ENCODE data around the gene XCR1. TPM values are rescaled to one million over a fixed set of nuclear protein-coding genes. Genes with fewer than 3 reads are reported as not detected.

Gene XCR1
- total RNA-seq, 1 donor from 2014 or later: not detected

GRCh38 chr3:45984331-45985312 lies 42.7 kb downstream of the XCR1 start:
- DNase-seq (ENCODE audit: low read depth): no peak
- H3K4me3 ChIP-seq (ENCODE audit: low read depth, low read length): no peak overlapping the region
- TF ChIP-seq CTCF (conservative IDR thresholded peaks at IDR 0.05; ENCODE audit: low read depth, low read length): no peak

- no peak for TF ChIP-seq CTCF (conservative IDR thresholded peaks at IDR 0.05; ENCODE audit: low read depth, low read length)
- no peak for DNase-seq (ENCODE audit: low read depth)
- no peak overlapping the region for H3K4me3 ChIP-seq (ENCODE audit: low read depth, low read length)
Measured at GRCh38 chr3:45983770-45984169, 43.5 kb downstream of the XCR1 start.

GRCh38 chr3:45981346-45982074 lies 45.8 kb downstream of the XCR1 start:
- TF ChIP-seq CTCF (conservative IDR thresholded peaks at IDR 0.05; ENCODE audit: low read depth, low read length): no peak
- DNase-seq (ENCODE audit: low read depth): peak; percentile 84

GRCh38 chr3:45980819-45981218 lies 46.5 kb downstream of the XCR1 start:
- no peak for TF ChIP-seq CTCF (conservative IDR thresholded peaks at IDR 0.05; ENCODE audit: low read depth, low read length)
- DNase-seq (ENCODE audit: low read depth): no peak
- no peak overlapping the region for H3K4me3 ChIP-seq (ENCODE audit: low read depth, low read length)

More at GRCh38 chr3:45981346-45982074, 45.8 kb downstream of the XCR1 start:
- no peak overlapping the region for H3K4me3 ChIP-seq (ENCODE audit: low read depth, low read length)

GRCh38 chr3:45980229-45980813 lies 47.0 kb downstream of the XCR1 start:
- no peak for DNase-seq (ENCODE audit: low read depth)
- no peak overlapping the region for H3K4me3 ChIP-seq (ENCODE audit: low read depth, low read length)
- no peak for TF ChIP-seq CTCF (conservative IDR thresholded peaks at IDR 0.05; ENCODE audit: low read depth, low read length)

- H3K4me3 ChIP-seq (ENCODE audit: low read depth, low read length): no peak overlapping the region
- no peak for TF ChIP-seq CTCF (conservative IDR thresholded peaks at IDR 0.05; ENCODE audit: low read depth, low read length)
- no peak for DNase-seq (ENCODE audit: low read depth)
Measured at GRCh38 chr3:45979378-45979777, 47.9 kb downstream of the XCR1 start.
